Panc1 (cell line): ENCODE results near the gene ZBTB20.

ENCODE experiments used
- POLR2AphosphoS5 ChIP-seq: IDR thresholded peaks from 2 replicates; pipeline ENCODE4 v1.6.1; 2012; ENCODE audit warnings: mild to moderate bottlenecking, low read depth, low read length, moderate library complexity
- SIN3A ChIP-seq: IDR thresholded peaks from 2 replicates; pipeline ENCODE4 v1.6.1; 2012; ENCODE audit warnings: low read depth, mild to moderate bottlenecking, low read length, moderate library complexity, borderline replicate concordance; ENCODE audit not compliant: insufficient read depth
- TCF7L2 ChIP-seq: IDR thresholded peaks from 2 replicates; pipeline ENCODE4 v1.6.1; 2011; ENCODE audit warnings: mild to moderate bottlenecking, low read depth, low read length, inconsistent platforms
- TF ChIP-seq, protein P1 (sequence below): fragments of 450-650 bp; IDR thresholded peaks from 2 replicates; pipeline ENCODE4 v1.5.1; 2017; ENCODE audit warnings: mild to moderate bottlenecking
- TF ChIP-seq, protein P2 (sequence below), 2 experiments: IDR thresholded peaks; 2 replicates each; pipeline ENCODE4 v1.6.1; 2011 to 2012; ENCODE audit warnings: low read depth in 2 of 2, control low read depth in 1 of 2, low read length in 1 of 2, mild to moderate bottlenecking in 1 of 2, moderate library complexity in 1 of 2; ENCODE audit not compliant: insufficient read depth in 1 of 2

DNA sequence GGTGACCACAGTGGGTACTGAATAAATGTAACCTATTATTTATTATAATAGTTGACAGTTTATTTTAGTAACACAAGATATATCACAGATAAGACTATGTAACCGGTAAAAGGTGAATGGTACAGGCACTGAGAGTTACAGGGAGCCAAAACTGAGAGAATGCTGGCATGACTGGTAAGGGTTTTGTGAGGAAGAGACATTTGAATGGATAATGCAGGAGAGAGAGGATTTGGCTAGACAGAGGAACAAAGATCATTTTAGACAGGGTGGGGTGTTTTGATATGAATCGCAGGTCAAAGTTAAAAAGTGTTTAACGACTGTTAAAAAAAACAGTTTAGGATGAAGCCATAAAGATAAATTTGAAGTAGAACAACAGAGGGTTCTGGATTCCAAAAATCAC is 421.1 kb downstream of the ZBTB20 start:
- TF ChIP-seq, protein P1, sequence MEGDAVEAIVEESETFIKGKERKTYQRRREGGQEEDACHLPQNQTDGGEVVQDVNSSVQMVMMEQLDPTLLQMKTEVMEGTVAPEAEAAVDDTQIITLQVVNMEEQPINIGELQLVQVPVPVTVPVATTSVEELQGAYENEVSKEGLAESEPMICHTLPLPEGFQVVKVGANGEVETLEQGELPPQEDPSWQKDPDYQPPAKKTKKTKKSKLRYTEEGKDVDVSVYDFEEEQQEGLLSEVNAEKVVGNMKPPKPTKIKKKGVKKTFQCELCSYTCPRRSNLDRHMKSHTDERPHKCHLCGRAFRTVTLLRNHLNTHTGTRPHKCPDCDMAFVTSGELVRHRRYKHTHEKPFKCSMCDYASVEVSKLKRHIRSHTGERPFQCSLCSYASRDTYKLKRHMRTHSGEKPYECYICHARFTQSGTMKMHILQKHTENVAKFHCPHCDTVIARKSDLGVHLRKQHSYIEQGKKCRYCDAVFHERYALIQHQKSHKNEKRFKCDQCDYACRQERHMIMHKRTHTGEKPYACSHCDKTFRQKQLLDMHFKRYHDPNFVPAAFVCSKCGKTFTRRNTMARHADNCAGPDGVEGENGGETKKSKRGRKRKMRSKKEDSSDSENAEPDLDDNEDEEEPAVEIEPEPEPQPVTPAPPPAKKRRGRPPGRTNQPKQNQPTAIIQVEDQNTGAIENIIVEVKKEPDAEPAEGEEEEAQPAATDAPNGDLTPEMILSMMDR: no peak
- TF ChIP-seq POLR2AphosphoS5 (no peak), TCF7L2 (no peak), SIN3A (no peak)
- TF ChIP-seq, protein P2, sequence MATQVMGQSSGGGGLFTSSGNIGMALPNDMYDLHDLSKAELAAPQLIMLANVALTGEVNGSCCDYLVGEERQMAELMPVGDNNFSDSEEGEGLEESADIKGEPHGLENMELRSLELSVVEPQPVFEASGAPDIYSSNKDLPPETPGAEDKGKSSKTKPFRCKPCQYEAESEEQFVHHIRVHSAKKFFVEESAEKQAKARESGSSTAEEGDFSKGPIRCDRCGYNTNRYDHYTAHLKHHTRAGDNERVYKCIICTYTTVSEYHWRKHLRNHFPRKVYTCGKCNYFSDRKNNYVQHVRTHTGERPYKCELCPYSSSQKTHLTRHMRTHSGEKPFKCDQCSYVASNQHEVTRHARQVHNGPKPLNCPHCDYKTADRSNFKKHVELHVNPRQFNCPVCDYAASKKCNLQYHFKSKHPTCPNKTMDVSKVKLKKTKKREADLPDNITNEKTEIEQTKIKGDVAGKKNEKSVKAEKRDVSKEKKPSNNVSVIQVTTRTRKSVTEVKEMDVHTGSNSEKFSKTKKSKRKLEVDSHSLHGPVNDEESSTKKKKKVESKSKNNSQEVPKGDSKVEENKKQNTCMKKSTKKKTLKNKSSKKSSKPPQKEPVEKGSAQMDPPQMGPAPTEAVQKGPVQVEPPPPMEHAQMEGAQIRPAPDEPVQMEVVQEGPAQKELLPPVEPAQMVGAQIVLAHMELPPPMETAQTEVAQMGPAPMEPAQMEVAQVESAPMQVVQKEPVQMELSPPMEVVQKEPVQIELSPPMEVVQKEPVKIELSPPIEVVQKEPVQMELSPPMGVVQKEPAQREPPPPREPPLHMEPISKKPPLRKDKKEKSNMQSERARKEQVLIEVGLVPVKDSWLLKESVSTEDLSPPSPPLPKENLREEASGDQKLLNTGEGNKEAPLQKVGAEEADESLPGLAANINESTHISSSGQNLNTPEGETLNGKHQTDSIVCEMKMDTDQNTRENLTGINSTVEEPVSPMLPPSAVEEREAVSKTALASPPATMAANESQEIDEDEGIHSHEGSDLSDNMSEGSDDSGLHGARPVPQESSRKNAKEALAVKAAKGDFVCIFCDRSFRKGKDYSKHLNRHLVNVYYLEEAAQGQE (IDR thresholded peaks at IDR 0.05; ENCODE audit: insufficient read depth in 1 of 2, low read depth in 2 of 2, low read length in 1 of 2): no peak
